CD4-positive, alpha-beta T cell (primary cell): ENCODE results near the gene IL1F10. TPM values are rescaled to one million over a fixed set of nuclear protein-coding genes. Genes with fewer than 3 reads are reported as not detected.

Experiments used
- ATAC-seq: fragments of 200-7000 bp; cut with Tn5 transposase; one replicate; pipeline ENCODE4 v1.10.0; 2022; ENCODE audit warnings: mild to moderate bottlenecking; ENCODE audit not compliant: poor library complexity
- CTCF ChIA-PET: fragments of 350-600 bp; sonication (Branson Sonifier 250); formaldehyde crosslinking; loops from one replicate; lab custom pipeline; 2021; ENCODE audit warnings: antibody characterized with exemption, inconsistent platforms; lab: Charles Lee
- POLR2A ChIA-PET: fragments of 350-600 bp; sonication (Branson Sonifier 250); formaldehyde crosslinking; loops from one replicate; lab custom pipeline; 2021; ENCODE audit warnings: antibody characterized with exemption, inconsistent platforms; lab: Charles Lee
- DNase-seq, 14 experiments: peaks; one replicate each; pipeline ENCODE4 v3.0.0-alpha.2; 2013 to 2020; ENCODE audit warnings: mixed read lengths in 2 of 14
- H3K27ac ChIP-seq, 2 donors: one replicate each; pipeline versions ENCODE4 v1.5.1 to v1.7.0; 2013; ENCODE audit warnings: low read length in 2 of 2, low read depth in 1 of 2, mild to moderate bottlenecking in 1 of 2
- H3K27me3 ChIP-seq, 2 experiments: 1 replicate in 1 of 2; 2 replicates in 1 of 2; pipeline versions ENCODE4 v1.6.1 to v1.7.0; 2013; ENCODE audit warnings: low read length in 2 of 2, control low read depth in 1 of 2, mild to moderate bottlenecking in 1 of 2, moderate library complexity in 1 of 2; ENCODE audit not compliant: insufficient read depth in 2 of 2, control insufficient read depth in 1 of 2
- H3K36me3 ChIP-seq: one replicate; pipeline ENCODE4 v1.6.1; 2013; ENCODE audit warnings: low read length, control low read depth; ENCODE audit not compliant: insufficient read depth
- H3K4me1 ChIP-seq: one replicate; pipeline ENCODE4 v1.6.1; 2013; ENCODE audit warnings: low read length, control low read depth; ENCODE audit not compliant: insufficient read depth
- H3K4me3 ChIP-seq: one replicate; pipeline ENCODE4 v1.5.1; 2013; ENCODE audit warnings: mild to moderate bottlenecking, low read length, moderate library complexity
- H3K9me3 ChIP-seq, 2 experiments: 1 replicate in 1 of 2; 2 replicates in 1 of 2; pipeline versions ENCODE4 v1.6.1 to v1.7.0; 2013; ENCODE audit warnings: low read length in 2 of 2, mild to moderate bottlenecking in 2 of 2, control low read depth in 1 of 2, moderate library complexity in 1 of 2; ENCODE audit not compliant: control insufficient read depth in 1 of 2, insufficient read depth in 1 of 2
- H3K27ac Mint-ChIP-seq: one replicate; pipeline ENCODE4 v1.8.0; 2020; ENCODE audit warnings: mixed read lengths
- H3K27me3 Mint-ChIP-seq: one replicate; pipeline ENCODE4 v1.8.0; 2021; ENCODE audit warnings: mixed read lengths
- H3K36me3 Mint-ChIP-seq: one replicate; pipeline ENCODE4 v1.8.0; 2021; ENCODE audit warnings: low read depth, mixed read lengths
- H3K4me1 Mint-ChIP-seq: one replicate; pipeline ENCODE4 v1.8.0; 2021; ENCODE audit warnings: low read depth, mixed read lengths
- H3K4me3 Mint-ChIP-seq: one replicate; pipeline ENCODE4 v1.8.0; 2020; ENCODE audit warnings: mild to moderate bottlenecking, mixed read lengths
- H3K9me3 Mint-ChIP-seq: one replicate; pipeline ENCODE4 v1.8.0; 2020; ENCODE audit warnings: mixed read lengths
- CTCF ChIP-seq: fragments of 200-600 bp; IDR thresholded peaks from one replicate; pipeline ENCODE4 v1.8.0; 2022; ENCODE audit warnings: antibody characterized with exemption, mild to moderate bottlenecking
- intact Hi-C, 2 experiments: fragments of 100-400 bp; cut with DNase I in 1 of 2; cut with micrococcal nuclease in 1 of 2; formaldehyde crosslinking; loops; one replicate each; pipeline versions ENCODE4 v1.15.1 to v1.9.0; 2023 to 2025; cut with DNase I, micrococcal nuclease
- total RNA-seq, 174 experiments: library from RNA in 2 of 174; stranded (reverse) in 2 of 174; gene quantifications; one replicate each; pipeline ENCODE4 v1.2.3 and lab custom pipeline; 2021 to 2026

IL1F10 gene
- total RNA-seq, 2 experiments from 2014 or later: not detected

GRCh38 chr2:113124181-113124961 lies 56.6 kb downstream of the IL1F10 start:
- Mint-ChIP-seq H3K27me3 (peaks cover 21% of the 10 kb centered on the region), H3K9me3 (no peaks in the 10 kb centered on the region), H3K4me1 (no peaks in the 10 kb centered on the region), H3K4me3 (no peak overlapping the region), H3K36me3 (no peaks in the 10 kb centered on the region), H3K27ac (no peak overlapping the region)
- POLR2A ChIA-PET: no interaction called here
- no peaks in the 10 kb centered on the region for H3K9me3 ChIP-seq
- ATAC-seq (no peak), DNase-seq (peak in 2 of 14 experiments; percentile 45)
- intact Hi-C loops: no loop called here
- peaks cover 10% of the 10 kb centered on the region for H3K4me1 ChIP-seq
- H3K27ac ChIP-seq: no peak overlapping the region
- CTCF ChIA-PET: no interaction called here
- H3K27me3 ChIP-seq: no peaks in the 10 kb centered on the region
- H3K36me3 ChIP-seq: no peaks in the 10 kb centered on the region
- H3K4me3 ChIP-seq: no peak overlapping the region
- no peak for TF ChIP-seq CTCF

Other genes starting within 250 kb of the IL1F10 start
- gene IL1B, start 231.2 kb upstream of the IL1F10 start, total RNA-seq: 1 to 10 TPM; 3.8 to 5.6 TPM
- gene IL37, start 156.8 kb upstream of the IL1F10 start, total RNA-seq: not detected
- not detected for gene IL36G, start 90.0 kb upstream of the IL1F10 start, total RNA-seq
- under 1 TPM in 1 of 2 experiments, not detected in 1; 0.47 TPM for gene IL36A, start 62.5 kb upstream of the IL1F10 start, total RNA-seq
- gene IL36B, start 15.1 kb upstream of the IL1F10 start, total RNA-seq: not detected
- gene IL36RN, start 8.8 kb upstream of the IL1F10 start, total RNA-seq: not detected
- under 1 TPM; 0.31 to 0.58 TPM for gene IL1RN, start 59.6 kb downstream of the IL1F10 start, total RNA-seq
- 100 to 1,000 TPM in 1 of 2 experiments, 10 to 100 TPM in 1; 96.5 to 101 TPM for gene PSD4, start 106.0 kb downstream of the IL1F10 start, total RNA-seq
- under 1 TPM; 0.36 to 0.52 TPM for gene PAX8, start 211.0 kb downstream of the IL1F10 start, total RNA-seq